NCI-H187 treated with DMSO at 0.1 percent for 48 hours (cell line): ENCODE data around the gene ZNF141.
"Not testable (repeated sequence)": the region's sequence is repeated elsewhere in the genome, so short reads cannot be mapped to it uniquely, and the experiment has no call there.

Experiments
- DNase-seq: peaks from one replicate; lab custom pipeline; 2025; lab: John Stamatoyannopoulos, UW

ZNF141 gene

GRCh38 chr4:385934-386707 lies 48.5 kb downstream of the ZNF141 start:
- no peak for DNase-seq

- no peak for DNase-seq
These were observed 49.1 kb downstream of the ZNF141 start for GRCh38 chr4:386708-387105.

- DNase-seq = no peak
These were observed 66.4 kb downstream of the ZNF141 start for GRCh38 chr4:404006-404405.

GRCh38 chr4:408321-408720 lies 70.7 kb downstream of the ZNF141 start:
- DNase-seq = not testable (repeated sequence)

GRCh38 chr4:422587-422986 lies 85.0 kb downstream of the ZNF141 start:
- DNase-seq = no peak
